NCI-H128 (cell line): ENCODE results near the gene JAZF1.

Experiments
- DNase-seq: peaks from one replicate; lab custom pipeline; 2025; ENCODE audit not compliant: unreplicated experiment; lab: John Stamatoyannopoulos, UW

The JAZF1 gene

GRCh38 chr7:27950123-27950522 lies 230.5 kb downstream of the JAZF1 start:
- DNase-seq: no peak

GRCh38 chr7:27948861-27949260 lies 231.7 kb downstream of the JAZF1 start:
- DNase-seq: no peak

GRCh38 chr7:27947586-27948278 lies 232.9 kb downstream of the JAZF1 start:
- no peak for DNase-seq

GRCh38 chr7:27946351-27946750 lies 234.2 kb downstream of the JAZF1 start:
- DNase-seq: no peak

GRCh38 chr7:27945058-27945795 lies 235.4 kb downstream of the JAZF1 start:
- DNase-seq: no peak

- no peak for DNase-seq
Observed at GRCh38 chr7:27944643-27945042, 236.0 kb downstream of the JAZF1 start.

- DNase-seq: no peak
Observed at GRCh38 chr7:27943241-27943640, 237.4 kb downstream of the JAZF1 start.

GRCh38 chr7:27942711-27943110 lies 237.9 kb downstream of the JAZF1 start:
- DNase-seq: no peak

- DNase-seq: no peak
Observed at GRCh38 chr7:27941522-27941921, 239.1 kb downstream of the JAZF1 start.

GRCh38 chr7:27940341-27940740 lies 240.3 kb downstream of the JAZF1 start:
- DNase-seq: no peak

- no peak for DNase-seq
Observed at GRCh38 chr7:27939893-27940292, 240.7 kb downstream of the JAZF1 start.

- no peak for DNase-seq
Observed at GRCh38 chr7:27936768-27937102, 243.9 kb downstream of the JAZF1 start.

GRCh38 chr7:27936047-27936767 lies 244.4 kb downstream of the JAZF1 start:
- DNase-seq: no peak

GRCh38 chr7:27933671-27934565 lies 246.7 kb downstream of the JAZF1 start:
- DNase-seq: peak; percentile 45

GRCh38 chr7:27930910-27931476 lies 249.6 kb downstream of the JAZF1 start:
- no peak for DNase-seq

- no peak for DNase-seq
Observed at GRCh38 chr7:27929127-27929526, 251.5 kb downstream of the JAZF1 start.

GRCh38 chr7:27928001-27928400 lies 252.6 kb downstream of the JAZF1 start:
- DNase-seq: no peak

GRCh38 chr7:27925573-27926201 lies 254.9 kb downstream of the JAZF1 start:
- DNase-seq: no peak

GRCh38 chr7:27923642-27923980 lies 257.0 kb downstream of the JAZF1 start:
- DNase-seq: no peak

GRCh38 chr7:27922907-27923641 lies 257.5 kb downstream of the JAZF1 start:
- DNase-seq: no peak
